GM21367 (cell line): ENCODE measurements around the gene BMF.
"Not testable (repeated sequence)": the region's sequence is repeated elsewhere in the genome, so short reads cannot be mapped to it uniquely, and the experiment has no call there.

ENCODE experiments used
- ATAC-seq: cut with Tn5 transposase; IDR thresholded peaks from one replicate; pipeline ENCODE4 v1.9.1; 2021; ENCODE audit not compliant: unreplicated experiment

The BMF gene

DNA sequence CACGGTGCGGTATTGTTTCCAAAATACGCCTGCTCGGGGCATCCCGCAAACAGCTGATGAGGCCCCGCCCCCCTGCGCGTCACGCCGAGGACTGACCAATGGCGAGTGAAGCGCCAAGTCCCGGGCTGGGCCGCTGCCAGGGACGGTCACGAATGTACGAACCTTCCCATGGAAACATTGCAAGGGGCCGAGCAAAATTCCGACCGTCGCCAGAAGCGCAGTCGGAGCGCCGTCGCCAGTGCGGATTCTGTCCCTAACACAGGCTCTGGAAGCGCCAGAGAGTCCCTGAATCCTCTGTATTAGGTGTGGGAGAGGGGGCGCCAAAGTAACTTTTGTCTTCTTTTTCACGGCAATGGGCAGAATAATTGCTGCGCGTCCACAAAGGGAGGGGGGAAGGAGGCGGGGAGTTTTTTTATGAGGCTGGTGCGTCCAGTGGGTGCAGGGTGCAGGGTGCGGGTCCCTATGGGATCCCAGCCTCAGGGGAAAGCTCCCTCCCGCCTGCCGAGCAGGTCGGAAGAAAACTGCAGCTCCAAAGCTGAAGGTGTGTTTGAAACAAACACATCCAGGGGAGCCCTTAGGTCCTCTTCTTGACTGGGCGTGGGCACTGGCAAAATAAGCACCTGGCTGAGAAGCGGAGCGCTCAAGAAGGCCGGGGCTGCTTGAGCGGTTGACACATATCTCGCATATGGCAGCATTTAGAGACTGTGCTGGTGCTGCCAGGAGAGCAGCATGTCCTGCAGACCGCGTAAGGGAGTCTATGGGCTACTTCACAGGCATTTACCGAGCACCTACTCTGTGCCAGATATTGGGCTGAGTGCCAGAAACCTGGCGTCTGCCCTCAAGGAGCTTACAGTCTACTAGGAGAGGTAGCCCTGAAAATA, at the start of gene BMF:
BMF (minus strand) TSS at position 25 of the 881 bp plus-strand sequence. CDS start 2,793 bp downstream, outside the sequence.
- peak; percentile 46 for ATAC-seq

GRCh38 chr15:40157778-40158447, 49.2 kb upstream of the BMF start:
- ATAC-seq = no peak

DNA sequence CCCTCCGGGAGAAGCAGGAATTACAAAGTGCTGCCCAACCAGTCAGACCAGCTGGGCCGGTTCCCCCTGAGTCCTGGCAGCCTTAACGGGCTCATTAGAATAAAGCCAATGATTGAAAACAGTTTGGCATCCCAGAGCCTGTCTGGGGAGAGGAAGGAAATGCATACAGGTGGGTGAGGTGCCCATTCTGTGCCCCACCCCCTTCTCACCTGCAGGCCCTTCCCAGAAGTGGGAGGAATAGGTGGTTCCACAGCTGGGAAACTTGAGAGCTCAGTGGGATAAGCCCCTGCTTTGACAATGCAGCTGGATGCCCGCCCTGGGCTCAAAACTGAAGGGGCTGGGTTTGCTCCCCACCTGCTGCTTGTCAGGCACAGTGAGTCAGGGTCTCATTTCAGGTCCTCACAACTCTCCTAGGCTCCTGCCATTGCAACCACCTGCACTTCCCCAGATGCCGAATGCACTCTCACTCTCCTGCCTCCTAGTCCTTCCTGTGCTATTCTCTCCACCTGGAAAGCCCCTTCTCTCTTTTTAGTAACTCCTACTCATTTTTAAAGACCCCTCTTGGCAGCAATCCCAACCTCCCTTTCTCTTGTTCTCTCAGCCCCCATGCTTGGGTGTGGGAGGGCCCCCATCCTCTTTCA, 46.7 kb upstream of the BMF start:
- ATAC-seq = no peak

DNA sequence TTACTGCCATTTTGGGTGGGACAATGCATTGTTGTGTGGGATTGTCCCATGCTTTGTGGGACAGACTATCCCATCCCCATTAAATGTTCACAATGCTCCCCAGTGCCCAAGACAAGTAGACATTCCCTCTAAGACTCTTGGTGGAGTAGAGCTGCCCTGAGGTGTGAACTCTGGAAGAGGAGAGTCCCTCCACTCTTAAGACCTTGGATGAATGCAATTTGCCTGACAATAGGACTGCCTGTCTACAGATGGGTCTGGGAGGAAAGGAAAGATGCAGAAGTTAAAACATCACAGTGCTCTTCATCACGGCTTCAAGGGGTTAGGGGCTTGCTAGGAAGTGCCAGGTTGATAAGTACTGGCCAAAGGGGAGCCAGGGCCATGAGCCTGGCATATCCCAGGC, 46.1 kb upstream of the BMF start:
- ATAC-seq = not testable (repeated sequence)

- no peak for ATAC-seq
Observed at GRCh38 chr15:40151991-40152390, 43.3 kb upstream of the BMF start.

GRCh38 chr15:40151499-40151898, 42.8 kb upstream of the BMF start:
- ATAC-seq = no peak

DNA sequence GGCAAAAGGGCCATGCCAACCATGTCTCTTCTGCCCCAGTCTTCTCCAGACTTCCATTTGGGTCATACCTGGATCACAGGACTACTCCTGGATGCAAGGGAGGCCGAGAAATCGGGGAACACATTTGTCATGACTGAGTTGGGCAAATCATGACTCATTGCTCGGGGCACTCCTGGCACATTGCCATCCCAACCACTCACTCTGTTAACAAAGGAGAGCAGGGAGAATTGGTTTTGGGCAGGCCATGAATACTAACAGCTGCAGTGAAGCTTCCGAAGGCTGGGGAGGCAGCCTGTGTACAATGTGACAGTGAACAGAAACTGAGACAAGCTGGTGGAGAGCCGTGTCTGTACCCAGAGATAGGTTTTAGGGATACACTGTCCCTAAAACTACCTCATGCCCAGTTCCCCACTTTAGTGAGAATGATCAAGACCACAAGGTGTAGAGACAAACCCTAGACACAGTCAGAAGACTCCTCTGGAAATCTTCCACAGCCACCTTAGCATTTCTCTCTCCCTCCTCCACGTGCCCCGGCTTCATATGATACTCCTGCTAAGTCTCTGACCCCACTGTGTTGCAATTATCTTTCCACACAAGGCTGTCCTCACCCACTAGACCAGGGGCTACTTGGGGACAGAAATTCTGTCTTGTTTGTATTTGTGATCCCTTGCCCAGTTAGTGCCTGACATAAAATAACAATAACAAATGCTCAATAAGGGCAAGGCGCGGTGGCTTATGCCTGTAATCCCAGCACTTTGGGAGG, 41.7 kb upstream of the BMF start:
- ATAC-seq = no peak

DNA sequence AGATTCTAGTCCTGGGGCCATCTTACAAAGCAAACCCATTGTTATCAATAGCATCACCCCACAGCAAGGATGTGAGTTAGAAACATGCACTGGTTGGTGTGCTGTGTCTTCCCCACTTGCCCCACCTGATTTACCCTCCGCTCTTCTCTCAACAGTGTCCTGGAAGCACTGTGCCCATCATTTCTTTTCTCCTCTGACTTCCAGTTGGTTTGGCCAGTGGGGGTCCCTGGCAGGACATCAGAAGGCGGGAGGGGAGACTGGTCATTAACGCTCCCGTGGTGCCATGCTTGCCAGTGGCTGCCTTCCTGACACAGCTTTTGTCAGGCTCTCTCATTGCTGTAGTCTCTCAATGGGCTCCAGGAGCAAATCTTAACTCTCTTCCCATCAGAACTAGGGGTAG, 40.7 kb upstream of the BMF start:
- ATAC-seq = no peak

GRCh38 chr15:40146037-40146436, 37.4 kb upstream of the BMF start:
- ATAC-seq = no peak

DNA sequence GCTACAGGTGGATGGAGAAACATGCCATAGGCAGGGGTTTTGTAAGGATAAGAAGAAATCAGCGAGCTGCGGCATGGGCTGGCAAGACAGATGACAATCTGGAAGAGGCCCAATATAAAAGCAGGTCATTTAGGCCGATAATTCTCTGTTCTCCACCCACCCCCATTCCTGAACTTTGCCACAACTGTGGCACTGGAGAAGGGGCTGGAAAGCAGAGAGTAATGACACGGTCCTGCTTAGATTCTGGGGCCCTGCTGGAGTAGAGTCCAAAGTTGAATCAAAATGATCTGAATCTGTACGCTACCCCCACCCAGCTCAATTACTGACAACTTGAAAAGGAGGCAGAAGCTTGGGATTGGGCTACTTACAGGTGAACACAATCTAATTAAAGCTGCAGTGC, 33.7 kb upstream of the BMF start:
- no peak for ATAC-seq

GRCh38 chr15:40138201-40138570, 29.5 kb upstream of the BMF start:
- ATAC-seq = not testable (repeated sequence)

DNA sequence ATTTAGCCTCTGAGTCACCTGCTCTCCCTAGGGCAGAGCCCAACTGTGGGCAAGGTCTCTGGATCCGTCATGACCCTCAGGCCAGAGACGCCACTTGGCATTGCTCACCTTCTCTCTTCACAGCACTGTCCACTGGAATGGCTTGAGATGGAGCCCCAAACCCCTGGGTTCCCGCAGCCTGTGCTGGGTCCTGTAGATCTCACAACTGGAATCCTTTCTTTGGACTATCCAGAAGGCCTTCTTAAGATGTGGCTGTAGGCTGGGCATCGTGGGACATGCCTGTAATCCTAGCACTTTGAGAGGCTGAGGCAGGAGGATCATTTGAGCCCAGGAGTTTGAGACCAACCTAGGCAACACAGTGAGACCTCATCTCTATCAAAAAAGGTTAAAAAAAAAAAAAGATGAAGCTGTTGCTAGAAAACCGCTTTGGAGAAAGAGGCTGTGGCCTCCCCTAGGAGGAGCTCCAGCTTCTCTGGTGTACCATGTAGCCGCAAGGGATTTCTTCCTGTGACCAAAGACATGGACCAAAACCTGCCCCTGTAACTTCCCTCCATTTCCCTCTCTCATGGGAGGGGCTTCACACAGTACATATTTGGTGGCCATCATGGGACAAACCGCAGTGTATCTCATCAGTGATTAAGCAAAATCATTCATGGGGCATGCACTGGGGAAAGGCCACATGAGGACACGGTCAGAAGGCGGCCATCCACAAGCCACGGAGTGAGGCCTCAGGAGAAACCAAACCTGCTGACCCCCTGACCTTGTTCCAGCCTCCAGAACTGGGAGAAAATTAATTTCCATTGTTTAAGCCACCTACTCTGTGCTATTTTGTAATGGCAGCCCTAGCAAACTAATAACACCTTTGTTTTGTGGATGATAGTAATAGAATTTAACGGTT, 28.9 kb upstream of the BMF start:
- ATAC-seq = no peak

DNA sequence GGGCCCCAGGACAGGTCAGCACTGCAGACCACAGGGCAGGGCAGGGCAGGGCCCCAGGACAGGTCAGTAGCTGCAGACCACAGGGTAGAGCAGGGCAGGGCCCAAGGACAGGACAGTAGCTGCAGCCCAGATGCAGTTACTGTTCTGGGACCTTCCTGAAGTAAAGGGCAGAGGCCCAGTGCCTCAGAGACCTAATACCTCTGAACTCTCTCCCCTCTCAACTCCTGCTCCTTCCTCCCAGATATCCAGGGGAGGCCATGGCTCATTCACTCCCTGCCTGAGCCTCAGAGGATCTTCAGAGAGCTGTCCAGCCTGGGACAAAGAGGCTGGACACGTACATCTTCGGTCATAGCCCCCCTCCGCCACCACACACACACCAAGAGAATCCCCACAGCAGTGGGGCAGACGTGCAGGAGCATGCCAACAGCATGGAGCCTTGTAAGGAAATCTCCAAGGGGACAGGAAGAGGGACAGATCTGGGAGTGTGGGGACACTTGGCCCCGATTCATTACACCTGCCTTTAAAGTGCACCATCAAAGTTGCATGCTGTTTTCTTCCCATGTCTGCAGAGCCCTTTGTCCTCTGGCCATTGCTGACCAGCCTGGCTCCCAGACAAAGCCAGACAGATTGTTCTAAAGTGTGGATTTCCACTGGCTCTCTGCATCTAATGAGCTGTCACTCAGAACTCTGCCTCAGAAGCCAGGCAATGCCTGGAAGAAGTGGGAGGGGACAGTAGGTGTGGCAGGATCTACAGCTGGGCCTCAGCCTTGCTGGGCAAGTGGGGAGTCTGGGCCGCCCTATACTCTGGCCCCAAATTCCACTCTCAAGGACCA, 28.0 kb upstream of the BMF start:
- ATAC-seq = no peak

DNA sequence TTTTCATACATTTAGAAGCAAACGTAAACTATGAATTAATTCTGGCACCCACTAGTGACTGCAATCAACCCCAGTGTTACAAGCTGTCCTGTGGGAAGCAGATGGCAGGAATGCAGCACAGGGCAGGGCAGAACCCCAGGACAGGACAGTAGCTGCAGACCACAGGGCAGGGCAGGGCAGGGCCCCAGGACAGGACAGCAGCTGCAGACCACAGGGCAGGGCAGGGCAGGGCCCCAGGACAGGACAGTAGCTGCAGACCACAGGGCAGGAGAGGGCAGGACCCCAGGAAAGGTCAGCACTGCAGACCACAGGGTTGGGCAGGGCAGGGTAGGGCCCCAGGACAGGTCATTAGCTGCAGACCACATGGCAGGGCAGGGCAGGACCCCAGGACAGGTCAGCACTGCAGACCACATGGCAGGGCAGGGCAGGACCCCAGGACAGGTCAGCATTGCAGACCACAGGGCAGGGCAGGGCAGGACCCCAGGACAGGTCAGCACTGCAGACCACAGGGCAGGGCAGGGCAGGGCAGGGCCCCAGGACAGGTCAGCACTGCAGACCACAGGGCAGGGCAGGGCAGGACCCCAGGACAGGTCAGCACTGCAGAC, 27.3 kb upstream of the BMF start:
- not testable (repeated sequence) for ATAC-seq

- ATAC-seq = no peak
Observed at GRCh38 chr15:40134885-40135284, 26.2 kb upstream of the BMF start.

- no peak for ATAC-seq
Observed at GRCh38 chr15:40133544-40133943, 24.9 kb upstream of the BMF start.

GRCh38 chr15:40130799-40131502, 22.3 kb upstream of the BMF start:
- ATAC-seq = no peak

- ATAC-seq = no peak
Observed at GRCh38 chr15:40130118-40130517, 21.4 kb upstream of the BMF start.
